Smooth muscle cell (in vitro differentiated cells): Measurements from ENCODE around the gene GAS2L2. TPM values are rescaled to one million over a fixed set of nuclear protein-coding genes. Genes with fewer than 3 reads are reported as not detected.

Experiments used
- DNase-seq: peaks from one replicate; lab custom pipeline; 2025; ENCODE audit not compliant: unreplicated experiment; lab: John Stamatoyannopoulos, UW
- H2AFZ ChIP-seq: fragments of 200-600 bp; sonication (generic); 2 replicates; pipeline ENCODE4 v1.6.0; 2016; ENCODE audit warnings: antibody characterized with exemption, low read depth, mild to moderate bottlenecking
- H3F3A ChIP-seq: fragments of 200-600 bp; sonication (generic); 2 replicates; pipeline ENCODE4 v1.6.0; 2017; ENCODE audit warnings: antibody characterized with exemption, low read depth
- H3K27ac ChIP-seq: fragments of 200-600 bp; sonication (generic); 2 replicates; pipeline ENCODE4 v1.5.1; 2016; ENCODE audit warnings: low read depth, mild to moderate bottlenecking
- H3K27me3 ChIP-seq: fragments of 200-600 bp; sonication (generic); 2 replicates; pipeline ENCODE4 v1.6.1; 2016; ENCODE audit warnings: low read depth, mild to moderate bottlenecking
- H3K36me3 ChIP-seq: fragments of 200-600 bp; sonication (generic); 2 replicates; pipeline ENCODE4 v1.5.1; 2016; ENCODE audit warnings: low read depth
- H3K4me1 ChIP-seq: fragments of 200-600 bp; sonication (generic); 2 replicates; pipeline ENCODE4 v1.5.1; 2016; ENCODE audit warnings: low read depth
- H3K4me2 ChIP-seq: fragments of 200-600 bp; sonication (generic); 2 replicates; pipeline ENCODE4 v1.6.0; 2016; ENCODE audit warnings: mild to moderate bottlenecking
- H3K4me3 ChIP-seq: fragments of 200-600 bp; sonication (generic); 2 replicates; pipeline ENCODE4 v1.5.1; 2016; ENCODE audit warnings: mild to moderate bottlenecking
- H3K79me2 ChIP-seq: fragments of 200-600 bp; sonication (generic); 2 replicates; pipeline ENCODE4 v1.6.0; 2016; ENCODE audit warnings: low read depth, mild to moderate bottlenecking
- H3K9ac ChIP-seq: fragments of 200-600 bp; sonication (generic); 2 replicates; pipeline ENCODE4 v1.6.0; 2016; ENCODE audit warnings: low read depth
- H3K9me3 ChIP-seq: fragments of 200-600 bp; sonication (generic); replicated peaks from 2 replicates; pipeline ENCODE4 v1.5.1; 2016; ENCODE audit warnings: low read depth
- H4K20me1 ChIP-seq: fragments of 200-600 bp; sonication (generic); 2 replicates; pipeline ENCODE4 v1.6.0; 2016; ENCODE audit warnings: low read depth
- WGBS: methylation state at CpG from one replicate; pipeline ENCODE4 v1.1.7; 2016; ENCODE audit warnings: low lambda C conversion rate; 5-methylcytosine and 5-hydroxymethylcytosine counted together
- polyA plus RNA-seq: library from polyadenylated mRNA; unstranded; fragments of >200 nt; fragmentation: Nextera tagmentation; extraction: Ambion mirVana; gene quantifications from 2 replicates; pipeline ENCODE4 v1.2.1, GENCODE V29; 2016
- total RNA-seq: library from RNA; depleted of rRNA; stranded (reverse); fragments of >200 nt; gene quantifications from 2 replicates; pipeline ENCODE4 v1.2.3, GENCODE V29; 2014
- TF ChIP-seq, protein P1 (sequence below): fragments of 200-600 bp; sonication (generic); IDR thresholded peaks from 2 replicates; pipeline ENCODE4 v1.5.1; 2017; ENCODE audit warnings: borderline replicate concordance, mild to moderate bottlenecking, antibody characterized with exemption; ENCODE audit not compliant: insufficient read depth, poor library complexity, severe bottlenecking

Gene GAS2L2
- total and polyA plus RNA-seq, 2 experiments from 2014 or later = not detected

DNA sequence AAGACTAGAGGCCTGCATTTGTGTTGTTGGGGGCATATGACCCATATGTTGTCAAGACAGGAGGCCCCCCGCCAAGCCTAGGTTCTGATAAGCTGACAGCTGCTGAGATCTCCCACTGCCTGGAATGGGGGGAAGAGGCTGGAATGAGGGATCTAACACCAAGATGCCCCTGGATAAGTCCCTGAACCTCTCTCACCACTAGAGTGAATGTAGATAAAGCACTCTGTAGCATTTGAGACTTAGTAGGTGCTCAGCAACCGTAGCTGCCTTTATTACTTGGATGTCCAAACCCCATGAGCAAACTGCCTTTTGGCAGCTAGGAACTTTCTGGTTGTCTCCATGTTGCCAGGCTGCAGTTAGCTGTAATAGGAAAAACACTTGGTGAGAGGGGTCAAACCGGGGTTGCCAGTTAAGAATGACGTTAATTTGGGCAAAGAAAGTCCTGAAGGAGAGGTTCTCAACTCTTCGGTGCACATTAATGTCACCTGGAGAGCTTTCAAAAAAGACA lies 26.0 kb downstream of the GAS2L2 start:
- no peak for DNase-seq
- peak overlapping the region; percentile 76 for H3K27ac ChIP-seq
- peak overlapping the region; percentile 71 for H3K4me2 ChIP-seq
- WGBS = 65% methylated on average over 5 of the region's 5 CpGs
- no peaks in the 10 kb centered on the region for H3K27me3 ChIP-seq
- H3F3A ChIP-seq = peaks cover 29% of the 10 kb centered on the region
- H3K36me3 ChIP-seq = peaks cover 4% of the 10 kb centered on the region
- H3K4me3 ChIP-seq = no peak overlapping the region
- no peaks in the 10 kb centered on the region for H3K9me3 ChIP-seq
- no peak overlapping the region for H2AFZ ChIP-seq
- TF ChIP-seq, protein P1, sequence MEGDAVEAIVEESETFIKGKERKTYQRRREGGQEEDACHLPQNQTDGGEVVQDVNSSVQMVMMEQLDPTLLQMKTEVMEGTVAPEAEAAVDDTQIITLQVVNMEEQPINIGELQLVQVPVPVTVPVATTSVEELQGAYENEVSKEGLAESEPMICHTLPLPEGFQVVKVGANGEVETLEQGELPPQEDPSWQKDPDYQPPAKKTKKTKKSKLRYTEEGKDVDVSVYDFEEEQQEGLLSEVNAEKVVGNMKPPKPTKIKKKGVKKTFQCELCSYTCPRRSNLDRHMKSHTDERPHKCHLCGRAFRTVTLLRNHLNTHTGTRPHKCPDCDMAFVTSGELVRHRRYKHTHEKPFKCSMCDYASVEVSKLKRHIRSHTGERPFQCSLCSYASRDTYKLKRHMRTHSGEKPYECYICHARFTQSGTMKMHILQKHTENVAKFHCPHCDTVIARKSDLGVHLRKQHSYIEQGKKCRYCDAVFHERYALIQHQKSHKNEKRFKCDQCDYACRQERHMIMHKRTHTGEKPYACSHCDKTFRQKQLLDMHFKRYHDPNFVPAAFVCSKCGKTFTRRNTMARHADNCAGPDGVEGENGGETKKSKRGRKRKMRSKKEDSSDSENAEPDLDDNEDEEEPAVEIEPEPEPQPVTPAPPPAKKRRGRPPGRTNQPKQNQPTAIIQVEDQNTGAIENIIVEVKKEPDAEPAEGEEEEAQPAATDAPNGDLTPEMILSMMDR = no peak
- H3K79me2 ChIP-seq = no peaks in the 10 kb centered on the region
- peaks cover 30% of the 10 kb centered on the region for H3K4me1 ChIP-seq
- H3K9ac ChIP-seq = no peak overlapping the region
- H4K20me1 ChIP-seq = peaks cover 21% of the 10 kb centered on the region

DNA sequence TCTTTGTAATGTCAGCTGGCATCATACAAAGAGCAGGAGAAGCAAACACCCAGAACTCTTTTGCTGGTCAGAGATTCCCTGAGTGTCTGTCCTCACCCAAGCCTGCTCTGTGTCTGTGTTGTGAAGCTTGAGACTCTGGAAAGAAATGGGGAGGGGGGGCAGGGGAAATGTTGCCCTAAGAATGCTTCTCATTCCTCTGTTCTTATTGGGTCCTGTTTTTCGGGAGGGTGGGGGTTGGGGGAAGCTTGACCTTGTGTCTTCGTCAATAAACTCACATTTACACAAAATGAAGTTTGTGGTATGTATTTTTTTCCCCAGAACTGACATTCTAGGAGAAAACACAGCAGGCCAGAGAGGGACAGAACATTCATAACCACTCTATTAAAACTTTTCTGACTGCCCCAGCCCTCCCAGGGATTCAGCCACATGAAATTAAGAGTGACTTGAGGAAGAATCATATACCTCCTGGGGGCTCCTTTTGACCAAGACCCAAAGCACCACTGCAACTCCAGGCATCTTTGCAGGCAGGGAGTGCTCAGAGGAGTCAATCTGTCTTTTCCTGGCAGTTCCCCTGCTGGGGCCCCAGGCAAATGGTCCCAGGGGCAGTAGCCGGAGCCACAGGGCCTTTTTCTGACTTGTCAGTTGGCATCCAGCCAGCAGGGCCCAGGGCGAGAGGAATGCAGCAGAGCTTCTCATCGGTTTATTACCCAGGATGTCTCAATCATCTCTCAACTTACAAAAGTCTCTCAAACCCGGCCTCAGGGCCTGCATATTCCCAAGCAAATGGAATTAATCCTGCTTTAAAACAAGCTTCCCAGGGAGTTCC lies 26.7 kb downstream of the GAS2L2 start:
- TF ChIP-seq, protein P1 = no peak
- Histone ChIP-seq H3K4me1 (peaks cover 30% of the 10 kb centered on the region), H3K9me3 (no peaks in the 10 kb centered on the region), H2AFZ (no peak overlapping the region), H4K20me1 (peaks cover 28% of the 10 kb centered on the region), H3K79me2 (no peaks in the 10 kb centered on the region), H3K9ac (no peak overlapping the region), H3K27me3 (no peaks in the 10 kb centered on the region), H3F3A (peaks cover 29% of the 10 kb centered on the region), H3K4me2 (peak overlapping the region; percentile 71), H3K4me3 (no peak overlapping the region), H3K36me3 (peaks cover 4% of the 10 kb centered on the region), H3K27ac (peak overlapping the region; percentile 76)
- DNase-seq = peak; percentile 62
- WGBS = 5% methylated on average over 6 of the region's 6 CpGs

DNA sequence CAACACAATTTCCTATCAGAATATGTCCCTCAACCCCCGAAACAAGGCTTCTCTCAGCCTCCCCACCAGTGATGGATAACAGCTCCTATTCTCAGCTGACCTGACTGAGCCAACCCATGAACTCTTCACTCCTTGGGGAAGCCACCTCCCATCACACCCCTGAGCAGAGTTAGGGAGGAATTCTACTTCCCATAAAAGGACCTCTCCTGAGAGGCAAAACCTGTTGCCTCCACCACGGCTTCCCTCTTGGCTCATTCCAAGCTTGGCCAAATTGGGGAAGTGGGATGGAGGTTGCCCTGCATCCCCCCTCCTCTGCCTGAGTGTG lies 27.3 kb downstream of the GAS2L2 start:
- Histone ChIP-seq H3K36me3 (peaks cover 4% of the 10 kb centered on the region), H3K4me1 (peaks cover 25% of the 10 kb centered on the region), H3K4me2 (peak overlapping the region; percentile 71), H3K27ac (peak overlapping the region; percentile 76), H3K9ac (no peak overlapping the region), H2AFZ (no peak overlapping the region), H4K20me1 (peaks cover 33% of the 10 kb centered on the region), H3F3A (peaks cover 29% of the 10 kb centered on the region), H3K27me3 (no peaks in the 10 kb centered on the region), H3K4me3 (no peak overlapping the region), H3K9me3 (no peaks in the 10 kb centered on the region), H3K79me2 (no peaks in the 10 kb centered on the region)
- no peak for DNase-seq
- TF ChIP-seq, protein P1 = no peak
- 59% methylated on average over 2 of the region's 2 CpGs for WGBS
